ENCODE results near the gene NEGR1. TPM values are rescaled to one million over a fixed set of nuclear protein-coding genes. Genes with fewer than 3 reads are reported as not detected.

The NEGR1 gene
- total RNA-seq, 1 experiment from 2014 or later, result 19.2 TPM

DNA sequence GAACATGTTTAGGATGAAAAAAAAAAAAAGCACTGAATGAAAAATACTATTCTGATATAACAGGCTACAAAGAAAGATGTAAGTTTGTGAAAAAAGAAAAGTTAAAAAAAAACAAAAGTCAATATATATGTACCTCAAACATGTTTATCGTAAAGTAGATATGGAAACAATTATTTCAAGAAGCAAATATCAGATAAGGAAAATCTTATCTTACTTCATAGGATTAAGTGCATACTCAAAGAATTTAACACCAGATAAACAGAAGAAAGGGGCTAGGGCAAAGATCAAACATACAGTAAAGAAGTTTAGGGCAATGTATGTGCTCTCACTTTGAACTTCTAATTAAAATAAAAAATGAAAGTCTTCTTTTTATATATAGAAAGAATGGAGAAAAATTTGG, 75.3 kb downstream of the NEGR1 start:
- TF ChIP-seq, protein P1, sequence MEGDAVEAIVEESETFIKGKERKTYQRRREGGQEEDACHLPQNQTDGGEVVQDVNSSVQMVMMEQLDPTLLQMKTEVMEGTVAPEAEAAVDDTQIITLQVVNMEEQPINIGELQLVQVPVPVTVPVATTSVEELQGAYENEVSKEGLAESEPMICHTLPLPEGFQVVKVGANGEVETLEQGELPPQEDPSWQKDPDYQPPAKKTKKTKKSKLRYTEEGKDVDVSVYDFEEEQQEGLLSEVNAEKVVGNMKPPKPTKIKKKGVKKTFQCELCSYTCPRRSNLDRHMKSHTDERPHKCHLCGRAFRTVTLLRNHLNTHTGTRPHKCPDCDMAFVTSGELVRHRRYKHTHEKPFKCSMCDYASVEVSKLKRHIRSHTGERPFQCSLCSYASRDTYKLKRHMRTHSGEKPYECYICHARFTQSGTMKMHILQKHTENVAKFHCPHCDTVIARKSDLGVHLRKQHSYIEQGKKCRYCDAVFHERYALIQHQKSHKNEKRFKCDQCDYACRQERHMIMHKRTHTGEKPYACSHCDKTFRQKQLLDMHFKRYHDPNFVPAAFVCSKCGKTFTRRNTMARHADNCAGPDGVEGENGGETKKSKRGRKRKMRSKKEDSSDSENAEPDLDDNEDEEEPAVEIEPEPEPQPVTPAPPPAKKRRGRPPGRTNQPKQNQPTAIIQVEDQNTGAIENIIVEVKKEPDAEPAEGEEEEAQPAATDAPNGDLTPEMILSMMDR (IDR thresholded peaks at IDR 0.05; ENCODE audit: unreplicated experiment), result no peak
- Mint-ChIP-seq H3K4me3 (ENCODE audit: low read depth, unreplicated experiment) (no peak overlapping the region), H3K36me3 (ENCODE audit: insufficient read depth, unreplicated experiment) (no peaks in the 10 kb centered on the region), H3K27ac (ENCODE audit: unreplicated experiment) (peak overlapping the region; percentile 2), H3K4me1 (ENCODE audit: low read depth, unreplicated experiment) (peaks cover 12% of the 10 kb centered on the region), H3K9me3 (ENCODE audit: low read depth, unreplicated experiment) (no peaks in the 10 kb centered on the region), H3K27me3 (ENCODE audit: unreplicated experiment) (no peaks in the 10 kb centered on the region)
- CTCF ChIA-PET, result no interaction called here
- no peak for DNase-seq
- intact Hi-C loops (cut with micrococcal nuclease; ENCODE audit: unreplicated experiment), result no loop called here
- BruUV-seq (replicated peaks), result no TSS peak

DNA sequence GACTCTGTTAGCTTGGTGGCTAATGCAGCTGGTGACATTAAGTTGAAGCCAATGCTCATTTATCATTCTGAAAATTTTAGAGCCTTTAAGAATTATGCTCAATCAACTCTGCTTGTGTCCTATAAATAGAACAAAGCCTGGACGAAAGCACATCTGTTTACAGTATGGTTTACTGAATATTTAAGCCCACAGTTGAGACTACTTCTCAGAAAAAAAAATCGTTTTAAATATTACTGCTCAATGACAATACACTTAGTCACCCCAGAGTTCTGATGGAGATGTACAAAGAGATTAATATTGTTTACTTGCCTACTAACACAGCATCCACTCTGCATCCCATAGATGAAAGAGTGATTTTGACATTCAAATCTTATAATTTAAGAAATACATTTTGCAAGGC, 79.6 kb downstream of the NEGR1 start:
- no peaks in the 10 kb centered on the region for H3K27me3 Mint-ChIP-seq (ENCODE audit: unreplicated experiment)
- CTCF ChIA-PET, result no interaction called here
- no peak overlapping the region for H3K27ac Mint-ChIP-seq (ENCODE audit: unreplicated experiment)
- H3K4me1 Mint-ChIP-seq (ENCODE audit: low read depth, unreplicated experiment), result peaks cover 12% of the 10 kb centered on the region
- no peak for DNase-seq
- no TSS peak for BruUV-seq (replicated peaks)
- H3K4me3 Mint-ChIP-seq (ENCODE audit: low read depth, unreplicated experiment), result no peak overlapping the region
- no peaks in the 10 kb centered on the region for H3K9me3 Mint-ChIP-seq (ENCODE audit: low read depth, unreplicated experiment)
- no peaks in the 10 kb centered on the region for H3K36me3 Mint-ChIP-seq (ENCODE audit: insufficient read depth, unreplicated experiment)
- intact Hi-C loops (cut with micrococcal nuclease; ENCODE audit: unreplicated experiment), result no loop called here
- TF ChIP-seq, protein P1 (IDR thresholded peaks at IDR 0.05; ENCODE audit: unreplicated experiment), result no peak

DNA sequence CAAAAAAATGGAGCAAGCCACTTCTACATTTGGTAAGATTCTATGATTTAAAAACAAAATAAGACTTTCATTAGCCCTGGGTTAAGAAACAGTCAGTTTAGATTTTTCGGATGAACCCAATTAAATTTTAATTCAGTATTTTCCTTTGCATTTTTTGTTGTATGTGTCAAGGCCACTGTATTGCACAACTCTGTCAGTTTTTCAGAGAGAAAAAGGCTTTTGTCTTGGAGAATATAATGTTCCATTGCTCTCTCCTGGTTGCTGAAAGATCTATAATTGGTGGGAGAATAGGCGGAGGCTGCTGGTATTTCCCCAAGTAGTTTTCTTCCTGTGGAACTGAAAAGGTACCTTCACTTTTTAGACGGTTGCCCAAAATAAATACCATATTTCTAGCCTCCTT, 84.6 kb downstream of the NEGR1 start:
- no peak for DNase-seq
- CTCF ChIA-PET, result no interaction called here
- Mint-ChIP-seq H3K27ac (ENCODE audit: unreplicated experiment) (no peak overlapping the region), H3K36me3 (ENCODE audit: insufficient read depth, unreplicated experiment) (no peaks in the 10 kb centered on the region), H3K4me1 (ENCODE audit: low read depth, unreplicated experiment) (no peaks in the 10 kb centered on the region), H3K9me3 (ENCODE audit: low read depth, unreplicated experiment) (no peaks in the 10 kb centered on the region), H3K27me3 (ENCODE audit: unreplicated experiment) (no peaks in the 10 kb centered on the region), H3K4me3 (ENCODE audit: low read depth, unreplicated experiment) (no peak overlapping the region)
- BruUV-seq (replicated peaks), result no TSS peak
- TF ChIP-seq, protein P1 (IDR thresholded peaks at IDR 0.05; ENCODE audit: unreplicated experiment), result no peak
- intact Hi-C loops (cut with micrococcal nuclease; ENCODE audit: unreplicated experiment), result no loop called here

DNA sequence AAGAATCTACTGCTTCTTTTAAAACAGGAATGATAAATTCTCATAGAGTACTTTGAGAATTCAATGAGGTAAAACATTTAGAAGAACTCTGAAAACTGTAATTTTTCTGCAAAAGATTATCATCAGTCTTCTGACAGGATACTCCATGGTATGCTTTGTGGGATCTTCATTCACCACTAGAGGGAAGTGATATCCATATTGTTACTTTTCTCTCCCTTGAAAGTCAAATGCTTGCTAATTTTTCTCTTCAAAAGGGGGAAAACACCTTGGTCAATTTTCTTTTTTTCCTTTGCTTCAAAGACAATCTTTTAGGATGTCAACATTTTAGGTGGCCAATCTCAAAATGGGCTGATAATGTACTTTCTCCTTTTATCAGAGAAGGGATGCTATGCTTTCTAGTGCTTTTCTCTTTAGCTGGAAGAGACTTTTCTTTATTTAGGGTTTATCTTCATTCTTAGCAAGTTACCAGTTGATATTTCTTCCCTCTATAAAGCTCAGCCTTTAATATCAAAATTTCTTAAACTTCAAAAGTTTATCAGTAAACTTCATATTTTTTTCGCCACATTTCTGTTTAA, 95.5 kb downstream of the NEGR1 start:
- intact Hi-C loops (cut with micrococcal nuclease; ENCODE audit: unreplicated experiment), result loop anchor here (5.0 kb wide), 2 partner anchors 95 to 435 kb away; partner anchors contain the start of gene NEGR1
- BruUV-seq (replicated peaks), result no TSS peak
- Mint-ChIP-seq H3K4me3 (ENCODE audit: low read depth, unreplicated experiment) (no peak overlapping the region), H3K27me3 (ENCODE audit: unreplicated experiment) (no peaks in the 10 kb centered on the region), H3K4me1 (ENCODE audit: low read depth, unreplicated experiment) (no peaks in the 10 kb centered on the region), H3K27ac (ENCODE audit: unreplicated experiment) (no peak overlapping the region), H3K9me3 (ENCODE audit: low read depth, unreplicated experiment) (no peaks in the 10 kb centered on the region), H3K36me3 (ENCODE audit: insufficient read depth, unreplicated experiment) (no peaks in the 10 kb centered on the region)
- CTCF ChIA-PET, result interaction anchor here (0.5 to 1.0 kb wide), 2 partner anchors 149 to 1518 kb away, joined by 3 read pairs; no protein-coding TSS in a partner anchor
- DNase-seq, result no peak
- TF ChIP-seq, protein P1 (IDR thresholded peaks at IDR 0.05; ENCODE audit: unreplicated experiment), result peak; percentile 33

Measured in Calu3 (cell line).